SK-N-SH treated with all-trans-retinoic acid at 6 μM for 48 hours (cell line): ENCODE results near the gene LRRC26.

ENCODE experiments used
- ATAC-seq: fragments of 200-7000 bp; cut with Tn5 transposase; 3 replicates; pipeline ENCODE4 v1.9.1; 2020; ENCODE audit warnings: mild to moderate bottlenecking, moderate library complexity
- ARNTL ChIP-seq: fragments of 450-650 bp; formaldehyde crosslinking; IDR thresholded peaks from 2 replicates; pipeline ENCODE4 v1.5.0; 2020; ENCODE audit warnings: low read depth, mild to moderate bottlenecking, moderate library complexity, borderline replicate concordance
- BACH2 ChIP-seq: fragments of 250-450 bp; sonication (Bioruptor Pico); IDR thresholded peaks from 2 replicates; pipeline ENCODE4 v1.9.0; 2021; ENCODE audit warnings: mild to moderate bottlenecking, borderline replicate concordance
- CSDC2 ChIP-seq: fragments of 250-450 bp; sonication (Bioruptor Pico); IDR thresholded peaks from 2 replicates; pipeline ENCODE4 v1.5.0; 2020; ENCODE audit warnings: mild to moderate bottlenecking, moderate library complexity
- ESRRG ChIP-seq: fragments of 250-450 bp; sonication (Bioruptor Pico); IDR thresholded peaks from 2 replicates; pipeline ENCODE4 v1.6.1; 2021; ENCODE audit warnings: mild to moderate bottlenecking
- ISL1 ChIP-seq: fragments of 250-450 bp; sonication (Bioruptor Pico); IDR thresholded peaks from 2 replicates; pipeline ENCODE4 v2.1.2; 2022; ENCODE audit warnings: mild to moderate bottlenecking, moderate library complexity
- OSR1 ChIP-seq: fragments of 250-450 bp; sonication (Bioruptor Pico); IDR thresholded peaks from 2 replicates; pipeline ENCODE4 v1.8.0; 2022; ENCODE audit warnings: moderate library complexity, mild to moderate bottlenecking, inconsistent platforms
- PPARA ChIP-seq: fragments of 250-450 bp; sonication (Bioruptor Pico); IDR thresholded peaks from 2 replicates; pipeline ENCODE4 v1.5.0; 2020; ENCODE audit warnings: mild to moderate bottlenecking, borderline replicate concordance
- RARB ChIP-seq: fragments of 250-450 bp; sonication (Bioruptor Pico); IDR thresholded peaks from 2 replicates; pipeline ENCODE4 v1.8.0; 2021; ENCODE audit warnings: mild to moderate bottlenecking, moderate library complexity
- SNAI2 ChIP-seq: fragments of 250-450 bp; sonication (Bioruptor Pico); IDR thresholded peaks from 2 replicates; pipeline ENCODE4 v1.5.0; 2020; ENCODE audit warnings: mild to moderate bottlenecking, moderate library complexity
- TOX ChIP-seq: fragments of 250-450 bp; sonication (Bioruptor Pico); IDR thresholded peaks from 2 replicates; pipeline ENCODE4 v1.8.0; 2021; ENCODE audit warnings: mild to moderate bottlenecking, moderate library complexity, borderline replicate concordance
- ZC3H10 ChIP-seq: fragments of 250-450 bp; sonication (Bioruptor Pico); IDR thresholded peaks from 2 replicates; pipeline ENCODE4 v1.5.1; 2021; ENCODE audit warnings: mild to moderate bottlenecking, moderate library complexity
- ZFP3 ChIP-seq: fragments of 250-450 bp; sonication (Bioruptor Pico); IDR thresholded peaks from 2 replicates; pipeline ENCODE4 v1.5.0; 2020; ENCODE audit warnings: mild to moderate bottlenecking, moderate library complexity
- ZFP30 ChIP-seq: fragments of 450-650 bp; formaldehyde crosslinking; IDR thresholded peaks from 2 replicates; pipeline ENCODE4 v1.5.0; 2022; ENCODE audit warnings: mild to moderate bottlenecking, moderate library complexity
- ZNF565 ChIP-seq: fragments of 450-650 bp; formaldehyde crosslinking; conservative IDR thresholded peaks from 2 replicates; pipeline ENCODE4 v1.5.0; 2020; ENCODE audit warnings: low read depth, mild to moderate bottlenecking, moderate library complexity
- ZNF70 ChIP-seq: fragments of 450-650 bp; formaldehyde crosslinking; IDR thresholded peaks from 2 replicates; pipeline ENCODE4 v1.5.0; 2020; ENCODE audit warnings: mild to moderate bottlenecking, moderate library complexity
- ZNF8 ChIP-seq: fragments of 450-650 bp; formaldehyde crosslinking; IDR thresholded peaks from 2 replicates; pipeline ENCODE4 v1.5.0; 2020; ENCODE audit warnings: mild to moderate bottlenecking, moderate library complexity
- TF ChIP-seq, protein P1 (sequence below): fragments of 250-450 bp; sonication (Bioruptor Pico); IDR thresholded peaks from 2 replicates; pipeline ENCODE4 v1.5.1; 2021; ENCODE audit warnings: mild to moderate bottlenecking, moderate library complexity
- TF ChIP-seq, protein P2 (sequence below): fragments of 250-450 bp; sonication (Bioruptor Pico); IDR thresholded peaks from 2 replicates; pipeline ENCODE4 v1.8.0; 2020; ENCODE audit warnings: mild to moderate bottlenecking, moderate library complexity, borderline replicate concordance
- TF ChIP-seq, protein P3 (sequence below): fragments of 250-450 bp; sonication (Bioruptor Pico); IDR thresholded peaks from 2 replicates; pipeline ENCODE4 v1.8.0; 2021; ENCODE audit warnings: low read depth, mild to moderate bottlenecking, moderate library complexity, borderline replicate concordance

The LRRC26 gene

DNA sequence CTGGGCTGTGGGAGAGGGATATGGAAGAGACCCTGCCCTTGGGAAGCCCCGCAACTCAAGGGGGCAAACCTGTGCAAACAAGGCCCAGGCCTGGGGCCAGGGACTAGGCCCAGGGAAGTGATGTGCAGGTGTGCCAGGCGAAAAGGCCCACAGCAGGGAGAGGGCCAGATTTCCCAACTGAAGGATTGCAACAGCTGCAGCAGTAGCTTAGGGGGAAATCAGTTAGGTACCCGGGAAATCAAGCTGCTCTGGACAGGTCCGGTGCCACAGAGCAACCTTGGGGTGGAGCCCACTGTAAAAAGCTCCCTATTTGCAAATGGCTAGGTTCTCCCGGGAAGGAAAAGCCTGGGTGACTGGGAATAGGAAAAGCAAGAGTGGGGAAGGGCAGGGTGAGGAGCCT is 20.5 kb downstream of the LRRC26 start:
- ATAC-seq: no peak
- TF ChIP-seq ZNF70 (CRISPR knock-in tag) (no peak), ZNF8 (CRISPR knock-in tag) (no peak), ZC3H10 (CRISPR knock-in tag) (no peak), ZFP3 (CRISPR knock-in tag) (no peak)
- TF ChIP-seq, protein P1, sequence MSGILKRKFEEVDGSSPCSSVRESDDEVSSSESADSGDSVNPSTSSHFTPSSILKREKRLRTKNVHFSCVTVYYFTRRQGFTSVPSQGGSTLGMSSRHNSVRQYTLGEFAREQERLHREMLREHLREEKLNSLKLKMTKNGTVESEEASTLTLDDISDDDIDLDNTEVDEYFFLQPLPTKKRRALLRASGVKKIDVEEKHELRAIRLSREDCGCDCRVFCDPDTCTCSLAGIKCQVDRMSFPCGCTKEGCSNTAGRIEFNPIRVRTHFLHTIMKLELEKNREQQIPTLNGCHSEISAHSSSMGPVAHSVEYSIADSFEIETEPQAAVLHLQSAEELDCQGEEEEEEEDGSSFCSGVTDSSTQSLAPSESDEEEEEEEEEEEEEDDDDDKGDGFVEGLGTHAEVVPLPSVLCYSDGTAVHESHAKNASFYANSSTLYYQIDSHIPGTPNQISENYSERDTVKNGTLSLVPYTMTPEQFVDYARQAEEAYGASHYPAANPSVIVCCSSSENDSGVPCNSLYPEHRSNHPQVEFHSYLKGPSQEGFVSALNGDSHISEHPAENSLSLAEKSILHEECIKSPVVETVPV (CRISPR knock-in tag): no peak
- TF ChIP-seq, protein P2, sequence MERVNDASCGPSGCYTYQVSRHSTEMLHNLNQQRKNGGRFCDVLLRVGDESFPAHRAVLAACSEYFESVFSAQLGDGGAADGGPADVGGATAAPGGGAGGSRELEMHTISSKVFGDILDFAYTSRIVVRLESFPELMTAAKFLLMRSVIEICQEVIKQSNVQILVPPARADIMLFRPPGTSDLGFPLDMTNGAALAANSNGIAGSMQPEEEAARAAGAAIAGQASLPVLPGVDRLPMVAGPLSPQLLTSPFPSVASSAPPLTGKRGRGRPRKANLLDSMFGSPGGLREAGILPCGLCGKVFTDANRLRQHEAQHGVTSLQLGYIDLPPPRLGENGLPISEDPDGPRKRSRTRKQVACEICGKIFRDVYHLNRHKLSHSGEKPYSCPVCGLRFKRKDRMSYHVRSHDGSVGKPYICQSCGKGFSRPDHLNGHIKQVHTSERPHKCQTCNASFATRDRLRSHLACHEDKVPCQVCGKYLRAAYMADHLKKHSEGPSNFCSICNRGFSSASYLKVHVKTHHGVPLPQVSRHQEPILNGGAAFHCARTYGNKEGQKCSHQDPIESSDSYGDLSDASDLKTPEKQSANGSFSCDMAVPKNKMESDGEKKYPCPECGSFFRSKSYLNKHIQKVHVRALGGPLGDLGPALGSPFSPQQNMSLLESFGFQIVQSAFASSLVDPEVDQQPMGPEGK (CRISPR knock-in tag): no peak

DNA sequence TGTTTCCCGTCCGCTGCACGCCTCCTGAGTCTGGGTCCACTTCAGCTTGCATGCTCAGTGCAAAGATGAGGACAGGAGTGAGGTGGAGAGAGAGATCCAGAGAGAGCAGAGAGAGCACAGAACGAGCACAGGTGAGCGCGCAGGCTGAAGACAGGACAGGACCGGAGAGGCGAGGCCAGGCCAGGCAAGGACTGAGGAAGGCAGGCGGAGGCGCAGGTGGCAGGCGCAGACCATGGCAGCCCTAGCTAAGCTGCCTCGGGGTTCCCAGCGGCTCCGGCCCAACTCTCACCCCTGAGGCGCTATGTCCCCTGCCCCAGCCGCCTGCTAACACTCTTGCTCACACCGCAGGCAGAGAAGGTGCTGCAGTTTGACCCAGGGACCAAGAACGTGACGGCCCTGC is 21.2 kb downstream of the LRRC26 start:
- TF ChIP-seq OSR1 (CRISPR knock-in tag) (no peak), TOX (no peak), PPARA (CRISPR knock-in tag) (no peak), ARNTL (CRISPR knock-in tag) (no peak), CSDC2 (CRISPR knock-in tag) (no peak), ISL1 (CRISPR knock-in tag) (no peak), RARB (CRISPR knock-in tag) (no peak), ZNF70 (CRISPR knock-in tag) (no peak), SNAI2 (CRISPR knock-in tag) (no peak)
- TF ChIP-seq, protein P2 (CRISPR knock-in tag): no peak
- TF ChIP-seq, all 23 proteins: peak for 0
- ATAC-seq: no peak

DNA sequence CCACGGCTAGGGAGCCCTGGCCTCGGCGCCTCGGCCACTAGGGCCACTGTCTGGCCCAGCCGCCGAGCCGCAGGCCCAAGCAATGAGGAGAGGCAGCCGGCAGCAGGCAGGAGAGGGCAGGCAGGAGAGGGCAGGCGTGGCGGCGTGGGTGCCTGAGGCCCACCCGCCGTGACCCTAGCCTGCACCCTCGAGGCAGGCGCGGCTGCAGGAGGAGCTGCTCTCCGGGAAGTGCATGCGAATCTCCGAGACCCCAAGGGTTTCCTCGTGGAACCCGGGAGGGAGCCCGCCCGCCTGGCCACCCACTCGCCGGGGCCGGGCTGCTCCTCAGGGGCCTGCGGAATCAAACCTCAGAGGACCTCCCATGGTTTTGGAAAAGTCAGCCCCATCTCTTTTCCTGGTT is 21.6 kb downstream of the LRRC26 start:
- ATAC-seq: no peak

DNA sequence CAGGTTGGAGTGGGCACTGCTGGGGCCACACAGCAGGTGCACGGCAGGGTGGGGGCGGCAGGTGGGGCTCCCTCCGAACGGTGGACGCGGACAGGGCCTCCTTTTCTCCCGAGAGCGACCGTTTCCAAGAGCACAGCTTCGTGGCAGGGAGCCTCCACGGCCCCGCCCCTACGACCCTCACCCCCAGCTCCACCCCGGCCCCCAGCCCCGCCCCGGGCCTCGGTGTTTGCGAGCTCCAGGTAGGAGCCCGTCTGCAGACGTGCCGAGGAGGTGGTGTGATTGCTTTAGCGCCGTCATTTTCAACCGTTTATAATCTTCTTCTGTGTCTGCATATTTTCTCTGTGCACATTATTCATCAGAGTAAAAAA is 22.1 kb downstream of the LRRC26 start:
- ATAC-seq: no peak
- no peak for TF ChIP-seq ZFP3 (CRISPR knock-in tag)
- no peak for TF ChIP-seq ARNTL (CRISPR knock-in tag)
- TF ChIP-seq ISL1 (CRISPR knock-in tag): no peak
- TF ChIP-seq ZFP30: no peak
- TF ChIP-seq ZC3H10 (CRISPR knock-in tag): no peak
- TF ChIP-seq, protein P1 (CRISPR knock-in tag): no peak
- TF ChIP-seq, protein P2 (CRISPR knock-in tag): no peak
- no peak for TF ChIP-seq OSR1 (CRISPR knock-in tag)
- TF ChIP-seq ESRRG (CRISPR knock-in tag): no peak
- no peak for TF ChIP-seq BACH2
- TF ChIP-seq ZNF565: no peak

More for the DNA sequence above, 21.6 kb downstream of the LRRC26 start:
- TF ChIP-seq BACH2: no peak
- TF ChIP-seq, protein P3, sequence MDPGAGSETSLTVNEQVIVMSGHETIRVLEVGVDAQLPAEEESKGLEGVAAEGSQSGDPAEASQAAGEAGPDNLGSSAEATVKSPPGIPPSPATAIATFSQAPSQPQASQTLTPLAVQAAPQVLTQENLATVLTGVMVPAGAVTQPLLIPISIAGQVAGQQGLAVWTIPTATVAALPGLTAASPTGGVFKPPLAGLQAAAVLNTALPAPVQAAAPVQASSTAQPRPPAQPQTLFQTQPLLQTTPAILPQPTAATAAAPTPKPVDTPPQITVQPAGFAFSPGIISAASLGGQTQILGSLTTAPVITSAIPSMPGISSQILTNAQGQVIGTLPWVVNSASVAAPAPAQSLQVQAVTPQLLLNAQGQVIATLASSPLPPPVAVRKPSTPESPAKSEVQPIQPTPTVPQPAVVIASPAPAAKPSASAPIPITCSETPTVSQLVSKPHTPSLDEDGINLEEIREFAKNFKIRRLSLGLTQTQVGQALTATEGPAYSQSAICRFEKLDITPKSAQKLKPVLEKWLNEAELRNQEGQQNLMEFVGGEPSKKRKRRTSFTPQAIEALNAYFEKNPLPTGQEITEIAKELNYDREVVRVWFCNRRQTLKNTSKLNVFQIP: no peak
